GM23338 (cell line): ENCODE data around the gene FBXW7.

Experiments used
- CREB1 ChIP-seq: fragments of 250-450 bp; sonication (Bioruptor Pico); IDR thresholded peaks from 2 replicates; pipeline ENCODE4 v1.5.0; 2020; ENCODE audit warnings: low read depth, mild to moderate bottlenecking, moderate library complexity
- CTCF ChIP-seq, 2 experiments: fragments of 200-600 bp in 1 of 2; sonication (generic) in 1 of 2; conservative IDR thresholded peaks; 2 replicates each; pipeline versions ENCODE4 v1.5.1 to v1.6.1; 2016 to 2017; ENCODE audit warnings: antibody characterized with exemption in 2 of 2, low read depth in 2 of 2, mild to moderate bottlenecking in 2 of 2, moderate library complexity in 1 of 2
- EZH2 ChIP-seq: fragments of 200-600 bp; sonication (generic); IDR thresholded peaks from one replicate; pipeline ENCODE4 v1.8.0; 2017; ENCODE audit warnings: antibody characterized with exemption, mild to moderate bottlenecking, low read depth; ENCODE audit not compliant: unreplicated experiment
- EZH2phosphoT487 ChIP-seq: fragments of 200-600 bp; sonication (generic); IDR thresholded peaks from one replicate; pipeline ENCODE4 v1.8.1; 2018; ENCODE audit warnings: antibody characterized with exemption; ENCODE audit not compliant: unreplicated experiment
- JUNB ChIP-seq: IDR thresholded peaks from one replicate; pipeline ENCODE4 v1.6.1; 2016; ENCODE audit warnings: antibody characterized with exemption; ENCODE audit not compliant: unreplicated experiment
- NANOG ChIP-seq: IDR thresholded peaks from 2 replicates; pipeline ENCODE4 v1.6.1; 2016; ENCODE audit warnings: antibody characterized with exemption, borderline replicate concordance
- POLR2AphosphoS5 ChIP-seq: IDR thresholded peaks from 2 replicates; pipeline ENCODE4 v1.6.1; 2016; ENCODE audit warnings: antibody characterized with exemption, low read depth
- REST ChIP-seq: IDR thresholded peaks from one replicate; pipeline ENCODE4 v1.6.1; 2018; ENCODE audit warnings: antibody characterized with exemption; ENCODE audit not compliant: unreplicated experiment
- STAT1 ChIP-seq: IDR thresholded peaks from one replicate; pipeline ENCODE4 v1.6.1; 2016; ENCODE audit warnings: antibody characterized with exemption; ENCODE audit not compliant: unreplicated experiment
- ZNF114 ChIP-seq: fragments of 250-450 bp; sonication (Bioruptor Pico); IDR thresholded peaks from 2 replicates; pipeline ENCODE4 v1.5.0; 2020; ENCODE audit warnings: mild to moderate bottlenecking, moderate library complexity
- ZNF331 ChIP-seq: fragments of 250-450 bp; sonication (Bioruptor Pico); IDR thresholded peaks from 2 replicates; pipeline ENCODE4 v1.5.0; 2020; ENCODE audit warnings: low read depth, mild to moderate bottlenecking, moderate library complexity
- TF ChIP-seq, protein P1 (sequence below): IDR thresholded peaks from 2 replicates; pipeline ENCODE4 v1.6.1; 2016; ENCODE audit warnings: antibody characterized with exemption

DNA sequence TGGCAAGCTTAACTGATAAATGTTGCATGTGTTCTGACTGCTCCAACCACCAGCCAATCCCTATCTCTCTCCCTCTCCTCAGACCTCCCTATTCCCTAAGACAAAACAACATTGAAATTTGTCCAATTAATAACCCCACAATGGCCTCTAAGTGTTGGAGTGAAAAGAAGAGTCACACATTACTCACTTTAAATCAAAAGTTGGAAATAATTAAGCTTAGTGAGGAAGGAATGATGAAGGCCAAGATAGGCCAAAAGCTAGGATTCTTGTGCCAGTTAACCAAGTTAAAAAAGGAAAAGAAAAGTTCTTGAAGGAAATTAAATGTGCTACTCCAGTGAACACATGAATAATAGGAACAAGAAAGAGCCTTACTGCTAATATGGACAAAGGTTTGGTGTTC, 55.6 kb downstream of the FBXW7 start:
- no peak for TF ChIP-seq EZH2
- no peak for TF ChIP-seq CTCF (conservative IDR thresholded peaks at IDR 0.05; ENCODE audit: low read depth in 2 of 2)
- TF ChIP-seq CREB1 (CRISPR knock-in tag) = no peak
- TF ChIP-seq, protein P1, sequence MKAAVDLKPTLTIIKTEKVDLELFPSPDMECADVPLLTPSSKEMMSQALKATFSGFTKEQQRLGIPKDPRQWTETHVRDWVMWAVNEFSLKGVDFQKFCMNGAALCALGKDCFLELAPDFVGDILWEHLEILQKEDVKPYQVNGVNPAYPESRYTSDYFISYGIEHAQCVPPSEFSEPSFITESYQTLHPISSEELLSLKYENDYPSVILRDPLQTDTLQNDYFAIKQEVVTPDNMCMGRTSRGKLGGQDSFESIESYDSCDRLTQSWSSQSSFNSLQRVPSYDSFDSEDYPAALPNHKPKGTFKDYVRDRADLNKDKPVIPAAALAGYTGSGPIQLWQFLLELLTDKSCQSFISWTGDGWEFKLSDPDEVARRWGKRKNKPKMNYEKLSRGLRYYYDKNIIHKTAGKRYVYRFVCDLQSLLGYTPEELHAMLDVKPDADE = no peak
- TF ChIP-seq POLR2AphosphoS5 = no peak
- TF ChIP-seq ZNF114 (CRISPR knock-in tag) = no peak
- TF ChIP-seq EZH2phosphoT487 = no peak
- TF ChIP-seq NANOG = no peak
- TF ChIP-seq STAT1 = no peak
- no peak for TF ChIP-seq REST
- no peak for TF ChIP-seq ZNF331 (CRISPR knock-in tag)
- no peak for TF ChIP-seq JUNB
